Measurements from ENCODE around the gene XPNPEP1. TPM values are rescaled to one million over a fixed set of nuclear protein-coding genes. Genes with fewer than 3 reads are reported as not detected.
A peak's percentile ranks its signal among the peaks of the same experiment; 100 is the strongest.

The XPNPEP1 gene
- total and polyA plus RNA-seq, 8 donors, result 49.0 to 93.6 (median 80.5) TPM

DNA sequence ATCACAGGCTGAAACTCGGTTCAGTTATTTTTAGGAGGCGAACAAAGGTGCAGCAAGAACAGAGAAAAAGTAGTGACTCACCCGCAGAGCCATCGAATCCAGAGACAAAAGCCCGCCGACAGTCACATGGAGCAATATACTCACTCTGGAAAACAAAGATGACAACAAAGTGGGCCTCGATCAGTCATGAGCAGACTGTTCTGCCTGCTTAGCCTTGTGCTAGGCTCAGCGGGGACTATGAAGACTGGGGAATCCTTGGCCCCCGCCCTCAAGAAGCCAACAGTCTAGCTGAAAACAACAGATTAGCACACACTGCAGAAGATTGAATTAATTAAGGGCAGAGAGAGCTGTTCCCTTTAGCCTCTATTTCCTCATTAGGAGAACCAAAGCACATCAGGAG, 30.4 kb downstream of the XPNPEP1 start:
- no peak for DNase-seq
- Histone ChIP-seq H3K4me1 (peaks cover 5 to 42% of the 10 kb centered on the region in 2 donors), H3K36me3 (peaks cover 0 to 33% of the 10 kb centered on the region in 2 donors), H3K9me3 (no peaks in the 10 kb centered on the region), H3K27ac (no peak overlapping the region), H3K27me3 (no peaks in the 10 kb centered on the region), H3K4me3 (no peak overlapping the region)
- ATAC-seq, result no peak
- intact Hi-C loops (cut with DNase I), result no loop called here
- no peak for TF ChIP-seq CTCF (IDR thresholded peaks at IDR 0.05)

DNA sequence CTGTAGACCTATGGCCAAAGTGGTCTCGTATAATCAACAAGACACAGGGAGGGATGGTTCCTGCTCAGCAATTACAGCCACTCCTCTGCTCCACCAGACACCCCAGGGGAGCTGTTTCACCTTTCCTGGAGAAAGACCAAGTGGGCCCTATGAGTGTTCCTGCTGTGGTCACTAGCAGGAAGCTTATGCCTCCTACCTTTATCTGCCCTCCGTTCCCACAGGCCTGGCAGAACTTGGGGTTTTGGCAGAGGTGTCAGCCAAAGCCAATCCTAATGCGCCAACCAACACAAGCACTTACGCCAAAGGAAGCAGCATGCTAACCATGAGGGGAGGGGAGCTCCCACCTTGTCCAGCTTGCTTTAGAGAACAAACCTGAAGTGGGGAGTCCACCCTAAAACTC, 31.2 kb downstream of the XPNPEP1 start:
- TF ChIP-seq CTCF (IDR thresholded peaks at IDR 0.05), result no peak
- no peak overlapping the region for H3K27ac ChIP-seq
- intact Hi-C loops (cut with DNase I), result no loop called here
- H3K4me1 ChIP-seq, result peaks cover 5 to 42% of the 10 kb centered on the region in 2 donors
- ATAC-seq (no peak), DNase-seq (no peak)
- no peak overlapping the region for H3K4me3 ChIP-seq
- H3K27me3 ChIP-seq, result no peaks in the 10 kb centered on the region
- H3K9me3 ChIP-seq, result no peaks in the 10 kb centered on the region
- peaks cover 0 to 41% of the 10 kb centered on the region in 2 donors for H3K36me3 ChIP-seq

DNA sequence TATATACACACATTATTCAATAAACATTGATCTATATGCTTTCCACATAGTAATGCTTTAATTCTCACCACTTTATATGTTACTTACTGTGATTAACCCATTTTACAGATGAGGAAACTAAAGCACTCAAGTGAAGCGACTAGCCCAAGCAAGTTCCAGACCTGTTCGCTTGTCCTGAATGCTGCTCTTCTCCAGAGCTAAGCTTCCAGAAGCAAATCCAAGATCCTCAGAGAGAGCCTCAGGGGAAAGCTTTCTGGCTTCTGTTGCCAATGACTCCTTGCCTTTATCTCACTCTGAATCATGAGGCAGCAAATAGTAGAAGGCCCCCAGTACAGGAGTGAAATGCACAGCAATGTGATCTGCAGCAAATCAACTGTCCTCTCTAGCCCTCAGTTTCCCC, 32.2 kb downstream of the XPNPEP1 start:
- H3K27ac ChIP-seq, result no peak overlapping the region
- intact Hi-C loops (cut with DNase I), result no loop called here
- H3K36me3 ChIP-seq, result peaks cover 0 to 52% of the 10 kb centered on the region in 2 donors
- H3K9me3 ChIP-seq, result no peaks in the 10 kb centered on the region
- no peak overlapping the region for H3K4me3 ChIP-seq
- DNase-seq (no peak), ATAC-seq (no peak)
- H3K27me3 ChIP-seq, result no peaks in the 10 kb centered on the region
- H3K4me1 ChIP-seq, result peaks cover 5 to 42% of the 10 kb centered on the region in 2 donors
- no peak for TF ChIP-seq CTCF (IDR thresholded peaks at IDR 0.05)

- Histone ChIP-seq H3K27ac (peak overlapping the region in 1 of 2 donors; percentile 7), H3K4me3 (no peak overlapping the region), H3K36me3 (peaks cover 0 to 64% of the 10 kb centered on the region in 2 donors), H3K4me1 (peaks cover 5 to 29% of the 10 kb centered on the region in 2 donors), H3K9me3 (no peaks in the 10 kb centered on the region), H3K27me3 (no peaks in the 10 kb centered on the region)
- peak; percentile 41 for ATAC-seq
- intact Hi-C loops (cut with DNase I), result loop anchor here in 1 of 2 donors (10.0 kb wide), 2 partner anchors 225 to 395 kb away; no protein-coding TSS in a partner anchor
- DNase-seq, result no peak
- no peak for TF ChIP-seq CTCF (IDR thresholded peaks at IDR 0.05)
Observed at GRCh38 chr10:109889867-109890266, 33.4 kb downstream of the XPNPEP1 start.

DNA sequence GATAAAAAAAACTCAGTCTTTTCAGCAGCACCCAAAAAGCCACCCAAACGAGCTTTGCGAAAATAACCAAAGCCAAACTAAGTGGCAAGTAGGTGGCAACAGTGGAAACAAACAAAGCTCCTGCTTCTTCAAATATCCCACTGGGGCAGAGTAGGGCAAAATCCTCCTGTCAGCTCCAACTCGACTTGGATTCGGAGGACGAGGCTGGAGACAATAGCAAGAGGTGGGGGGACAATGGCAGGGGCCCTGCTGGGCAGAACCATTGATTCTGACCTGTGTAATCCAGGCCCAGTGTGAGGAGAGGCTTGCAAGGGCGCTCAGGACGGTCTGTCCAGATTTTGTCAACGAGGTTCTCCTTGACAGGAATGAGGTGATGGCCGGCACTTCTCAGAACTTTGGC, 35.5 kb downstream of the XPNPEP1 start:
- peaks cover 0 to 79% of the 10 kb centered on the region in 2 donors for H3K36me3 ChIP-seq
- TF ChIP-seq CTCF (IDR thresholded peaks at IDR 0.05), result no peak
- DNase-seq, result no peak
- no peaks in the 10 kb centered on the region for H3K27me3 ChIP-seq
- intact Hi-C loops (cut with DNase I), result loop anchor here in 1 of 2 donors (10.0 kb wide), 2 partner anchors 227 to 397 kb away; no protein-coding TSS in a partner anchor
- ATAC-seq, result no peak
- no peak overlapping the region for H3K4me3 ChIP-seq
- H3K9me3 ChIP-seq, result no peaks in the 10 kb centered on the region
- peaks cover 5 to 23% of the 10 kb centered on the region in 2 donors for H3K4me1 ChIP-seq
- H3K27ac ChIP-seq, result no peak overlapping the region
